Measurements from ENCODE around the gene FHAD1.

FHAD1 gene

GRCh38 chr1:15343729-15344128 is 96.7 kb downstream of the FHAD1 start:
- no peak for TF ChIP-seq TCF4 (CRISPR knock-in tag; IDR thresholded peaks at IDR 0.05; ENCODE audit: borderline replicate concordance)
- TF ChIP-seq PATZ1 (CRISPR knock-in tag; IDR thresholded peaks at IDR 0.05; ENCODE audit: borderline replicate concordance) = no peak
- no peak for TF ChIP-seq RARB (CRISPR knock-in tag; IDR thresholded peaks at IDR 0.05)
- no peak for TF ChIP-seq TOX (CRISPR knock-in tag; IDR thresholded peaks at IDR 0.05; ENCODE audit: borderline replicate concordance)
- no peak for TF ChIP-seq GLIS3 (CRISPR knock-in tag; IDR thresholded peaks at IDR 0.05)
- TF ChIP-seq ZNF70 (CRISPR knock-in tag; IDR thresholded peaks at IDR 0.05) = no peak
- ATAC-seq = no peak

GRCh38 chr1:15344380-15344779 is 97.4 kb downstream of the FHAD1 start:
- ATAC-seq = no peak
- no peak for TF ChIP-seq CREB5 (CRISPR knock-in tag; IDR thresholded peaks at IDR 0.05; ENCODE audit: low read depth)
- TF ChIP-seq GLIS3 (CRISPR knock-in tag; IDR thresholded peaks at IDR 0.05) = no peak
- no peak for TF ChIP-seq CSRNP3 (CRISPR knock-in tag; IDR thresholded peaks at IDR 0.05)
- TF ChIP-seq ZC3H10 (CRISPR knock-in tag; IDR thresholded peaks at IDR 0.05) = no peak
- TF ChIP-seq ZNF565 (CRISPR knock-in tag; conservative IDR thresholded peaks at IDR 0.05; ENCODE audit: low read depth) = no peak
- TF ChIP-seq ZNF70 (CRISPR knock-in tag; IDR thresholded peaks at IDR 0.05) = no peak
- TF ChIP-seq OSR1 (CRISPR knock-in tag; IDR thresholded peaks at IDR 0.05) = no peak
- no peak for TF ChIP-seq TSHZ2 (CRISPR knock-in tag; IDR thresholded peaks at IDR 0.05)
- no peak for TF ChIP-seq TCF4 (CRISPR knock-in tag; IDR thresholded peaks at IDR 0.05; ENCODE audit: borderline replicate concordance)
- no peak for TF ChIP-seq PPARA (CRISPR knock-in tag; IDR thresholded peaks at IDR 0.05; ENCODE audit: borderline replicate concordance)

GRCh38 chr1:15344800-15345704 is 98.0 kb downstream of the FHAD1 start:
- TF ChIP-seq ARNTL (CRISPR knock-in tag; IDR thresholded peaks at IDR 0.05; ENCODE audit: borderline replicate concordance, low read depth) = no peak
- TF ChIP-seq POU6F1 (CRISPR knock-in tag; IDR thresholded peaks at IDR 0.05; ENCODE audit: borderline replicate concordance, low read depth) = no peak
- no peak for TF ChIP-seq ZC3H10 (CRISPR knock-in tag; IDR thresholded peaks at IDR 0.05)
- no peak for TF ChIP-seq PATZ1 (CRISPR knock-in tag; IDR thresholded peaks at IDR 0.05; ENCODE audit: borderline replicate concordance)
- no peak for TF ChIP-seq ZFP30 (CRISPR knock-in tag; IDR thresholded peaks at IDR 0.05)
- TF ChIP-seq BACH2 (CRISPR knock-in tag; IDR thresholded peaks at IDR 0.05; ENCODE audit: borderline replicate concordance) = no peak
- TF ChIP-seq OSR1 (CRISPR knock-in tag; IDR thresholded peaks at IDR 0.05) = no peak
- no peak for TF ChIP-seq CSDC2 (CRISPR knock-in tag; IDR thresholded peaks at IDR 0.05)
- no peak for TF ChIP-seq GLIS3 (CRISPR knock-in tag; IDR thresholded peaks at IDR 0.05)
- no peak for TF ChIP-seq ESRRG (CRISPR knock-in tag; IDR thresholded peaks at IDR 0.05)
- TF ChIP-seq TSHZ2 (CRISPR knock-in tag; IDR thresholded peaks at IDR 0.05) = no peak
- no peak for TF ChIP-seq ZNF70 (CRISPR knock-in tag; IDR thresholded peaks at IDR 0.05)
- TF ChIP-seq CREB5 (CRISPR knock-in tag; IDR thresholded peaks at IDR 0.05; ENCODE audit: low read depth) = no peak
- no peak for TF ChIP-seq TOX (CRISPR knock-in tag; IDR thresholded peaks at IDR 0.05; ENCODE audit: borderline replicate concordance)
- ATAC-seq = no peak

All from SK-N-SH treated with all-trans-retinoic acid at 6 μM for 48 hours (cell line).